MCF 10A (cell line): ENCODE results near the gene DSCAML1. TPM values are rescaled to one million over a fixed set of nuclear protein-coding genes. Genes with fewer than 3 reads are reported as not detected.

Experiments
- BruUV-seq: library from RNA; stranded (reverse); fragments of 400-500 nt; replicated peaks from 2 replicates; lab custom pipeline; 2021; lab: Mats Ljungman, UMichigan
- CTCF ChIA-PET: fragments of 300-600 bp; sonication (Branson Sonifier 250); formaldehyde crosslinking; extraction: SDS; loops from one replicate; lab custom pipeline; 2021; ENCODE audit warnings: antibody characterized with exemption, inconsistent platforms; lab: Yijun Ruan, JAX
- POLR2A ChIA-PET: fragments of 300-600, 350-650 bp; sonication (Branson Sonifier 250); formaldehyde crosslinking; extraction: SDS; loops from one replicate; lab custom pipeline; 2020; ENCODE audit warnings: antibody characterized with exemption, inconsistent platforms; lab: Yijun Ruan, JAX
- DNase-seq: peaks from one replicate; pipeline ENCODE4 v3.0.0-alpha.2; 2018; ENCODE audit not compliant: unreplicated experiment
- H3K27ac Mint-ChIP-seq: one replicate; pipeline ENCODE4 v1.8.0; 2022; ENCODE audit warnings: mild to moderate bottlenecking, low read depth, mixed read lengths; ENCODE audit not compliant: unreplicated experiment
- H3K27me3 Mint-ChIP-seq: one replicate; pipeline ENCODE4 v1.8.0; 2022; ENCODE audit warnings: mixed read lengths; ENCODE audit not compliant: insufficient read depth, unreplicated experiment
- H3K36me3 Mint-ChIP-seq: one replicate; pipeline ENCODE4 v1.8.0; 2022; ENCODE audit warnings: mild to moderate bottlenecking, moderate library complexity, mixed read lengths; ENCODE audit not compliant: insufficient read depth, unreplicated experiment
- H3K4me1 Mint-ChIP-seq: one replicate; pipeline ENCODE4 v1.8.0; 2022; ENCODE audit warnings: mixed read lengths; ENCODE audit not compliant: insufficient read depth, unreplicated experiment
- H3K4me3 Mint-ChIP-seq: one replicate; pipeline ENCODE4 v1.8.0; 2022; ENCODE audit warnings: mild to moderate bottlenecking, moderate library complexity, mixed read lengths; ENCODE audit not compliant: unreplicated experiment
- H3K9me3 Mint-ChIP-seq: one replicate; pipeline ENCODE4 v1.8.0; 2022; ENCODE audit warnings: mixed read lengths; ENCODE audit not compliant: unreplicated experiment
- intact Hi-C: fragments of 100-400 bp; cut with micrococcal nuclease; formaldehyde crosslinking; loops from 2 replicates; pipeline ENCODE4 v1.14.1; 2022
- total RNA-seq: library from RNA; stranded (reverse); gene quantifications from 2 replicates; pipeline ENCODE4 v1.2.3, GENCODE V29; 2022
- TF ChIP-seq, protein P1 (sequence below): fragments of 200-600 bp; IDR thresholded peaks from one replicate; pipeline ENCODE4 v1.8.0; 2022; ENCODE audit warnings: antibody characterized with exemption, mild to moderate bottlenecking; ENCODE audit not compliant: unreplicated experiment

The DSCAML1 gene
- total RNA-seq, 1 experiment from 2014 or later, result not detected

DNA sequence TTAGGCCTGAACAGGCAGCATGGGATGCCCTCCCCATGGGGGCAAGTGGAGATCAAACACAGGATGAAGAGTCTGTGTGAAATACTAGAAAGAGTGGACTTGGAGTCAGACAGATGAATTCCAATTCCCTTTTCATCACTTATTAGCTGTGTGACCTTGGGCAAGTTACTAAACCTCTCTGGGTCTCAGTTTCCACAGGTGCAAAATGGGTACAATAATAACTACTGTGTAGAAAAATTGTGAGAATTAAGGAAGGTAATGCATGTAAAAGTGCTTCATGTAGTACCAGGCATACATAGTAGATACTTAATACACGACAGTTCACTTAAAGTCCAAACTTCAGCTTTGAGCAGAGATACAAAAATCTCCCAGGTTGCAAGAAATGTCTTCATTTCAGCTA is 176.4 kb downstream of the DSCAML1 start:
- Mint-ChIP-seq H3K9me3 (no peaks in the 10 kb centered on the region), H3K36me3 (no peaks in the 10 kb centered on the region), H3K27ac (no peak overlapping the region), H3K4me1 (no peaks in the 10 kb centered on the region), H3K27me3 (peaks cover 57% of the 10 kb centered on the region), H3K4me3 (no peak overlapping the region)
- DNase-seq, result no peak
- intact Hi-C loops, result no loop called here
- CTCF ChIA-PET, result interaction anchor here (0.6 to 0.7 kb wide), 2 partner anchors 30 to 195 kb away, joined by 3 read pairs; no protein-coding TSS in a partner anchor
- POLR2A ChIA-PET, result no interaction called here
- TF ChIP-seq, protein P1, sequence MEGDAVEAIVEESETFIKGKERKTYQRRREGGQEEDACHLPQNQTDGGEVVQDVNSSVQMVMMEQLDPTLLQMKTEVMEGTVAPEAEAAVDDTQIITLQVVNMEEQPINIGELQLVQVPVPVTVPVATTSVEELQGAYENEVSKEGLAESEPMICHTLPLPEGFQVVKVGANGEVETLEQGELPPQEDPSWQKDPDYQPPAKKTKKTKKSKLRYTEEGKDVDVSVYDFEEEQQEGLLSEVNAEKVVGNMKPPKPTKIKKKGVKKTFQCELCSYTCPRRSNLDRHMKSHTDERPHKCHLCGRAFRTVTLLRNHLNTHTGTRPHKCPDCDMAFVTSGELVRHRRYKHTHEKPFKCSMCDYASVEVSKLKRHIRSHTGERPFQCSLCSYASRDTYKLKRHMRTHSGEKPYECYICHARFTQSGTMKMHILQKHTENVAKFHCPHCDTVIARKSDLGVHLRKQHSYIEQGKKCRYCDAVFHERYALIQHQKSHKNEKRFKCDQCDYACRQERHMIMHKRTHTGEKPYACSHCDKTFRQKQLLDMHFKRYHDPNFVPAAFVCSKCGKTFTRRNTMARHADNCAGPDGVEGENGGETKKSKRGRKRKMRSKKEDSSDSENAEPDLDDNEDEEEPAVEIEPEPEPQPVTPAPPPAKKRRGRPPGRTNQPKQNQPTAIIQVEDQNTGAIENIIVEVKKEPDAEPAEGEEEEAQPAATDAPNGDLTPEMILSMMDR, result no peak
- no TSS peak for BruUV-seq

- Mint-ChIP-seq H3K4me1 (no peaks in the 10 kb centered on the region), H3K27ac (no peak overlapping the region), H3K27me3 (peaks cover 56% of the 10 kb centered on the region), H3K36me3 (no peaks in the 10 kb centered on the region), H3K4me3 (no peak overlapping the region), H3K9me3 (no peaks in the 10 kb centered on the region)
- BruUV-seq, result no TSS peak
- no peak for DNase-seq
- ChIA-PET POLR2A (no interaction called here), CTCF (interaction anchor here (0.7 kb wide), 1 partner anchor 30 kb away, joined by 3 read pairs; no protein-coding TSS in a partner anchor)
- TF ChIP-seq, protein P1, result no peak
- intact Hi-C loops, result no loop called here
Measured at GRCh38 chr11:117620086-117620485, 176.9 kb downstream of the DSCAML1 start.

GRCh38 chr11:117619661-117620060 is 177.4 kb downstream of the DSCAML1 start:
- ChIA-PET CTCF (interaction anchor here (0.6 to 0.7 kb wide), 2 partner anchors 105 to 1989 kb away, joined by 3 read pairs; no protein-coding TSS in a partner anchor), POLR2A (no interaction called here)
- no peak for DNase-seq
- BruUV-seq, result no TSS peak
- Mint-ChIP-seq H3K9me3 (no peaks in the 10 kb centered on the region), H3K4me1 (no peaks in the 10 kb centered on the region), H3K27ac (no peak overlapping the region), H3K4me3 (no peak overlapping the region), H3K27me3 (peaks cover 55% of the 10 kb centered on the region), H3K36me3 (no peaks in the 10 kb centered on the region)
- intact Hi-C loops, result loop anchor here (10.0 kb wide), 1 partner anchor 195 kb away; no protein-coding TSS in a partner anchor
- TF ChIP-seq, protein P1, result no peak

DNA sequence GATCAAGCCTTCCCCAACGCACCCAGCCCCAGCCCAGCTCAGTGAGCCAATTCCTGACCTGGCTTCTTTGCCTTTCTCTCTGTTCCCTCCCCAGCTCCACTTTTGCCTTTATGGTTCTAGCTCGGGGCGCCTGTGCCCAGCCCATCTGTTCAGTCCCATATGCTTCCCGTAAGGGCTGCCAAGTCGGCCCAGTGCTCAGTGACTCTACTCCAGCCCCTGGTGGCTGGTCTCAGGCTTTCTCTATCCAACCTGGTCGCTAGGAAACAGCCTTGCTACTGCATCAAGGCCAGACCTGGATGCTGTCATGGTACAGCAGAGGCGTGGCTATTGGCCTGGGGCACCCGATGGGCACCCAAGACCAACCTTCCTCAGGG is 178.0 kb downstream of the DSCAML1 start:
- peaks cover 55% of the 10 kb centered on the region for H3K27me3 Mint-ChIP-seq
- POLR2A ChIA-PET, result interaction anchor here (0.6 kb wide), 2 partner anchors 17 to 83 kb away, joined by 3 to 4 read pairs; no protein-coding TSS in a partner anchor
- H3K9me3 Mint-ChIP-seq, result no peaks in the 10 kb centered on the region
- CTCF ChIA-PET, result interaction anchor here (0.7 to 1.0 kb wide), 2 partner anchors 106 to 193 kb away, joined by 3 to 4 read pairs; no protein-coding TSS in a partner anchor
- H3K4me3 Mint-ChIP-seq, result no peak overlapping the region
- no TSS peak for BruUV-seq
- TF ChIP-seq, protein P1, result no peak
- H3K36me3 Mint-ChIP-seq, result no peaks in the 10 kb centered on the region
- no peak for DNase-seq
- no peaks in the 10 kb centered on the region for H3K4me1 Mint-ChIP-seq
- H3K27ac Mint-ChIP-seq, result no peak overlapping the region
- intact Hi-C loops, result loop anchor here (10.0 kb wide), 1 partner anchor 194 kb away; no protein-coding TSS in a partner anchor
